GM19452 (cell line): Measurements from ENCODE around the gene NPHP4.

ENCODE experiments used
- ATAC-seq: cut with Tn5 transposase; IDR thresholded peaks from one replicate; pipeline ENCODE4 v1.9.1; 2021; ENCODE audit not compliant: unreplicated experiment

Gene NPHP4

DNA sequence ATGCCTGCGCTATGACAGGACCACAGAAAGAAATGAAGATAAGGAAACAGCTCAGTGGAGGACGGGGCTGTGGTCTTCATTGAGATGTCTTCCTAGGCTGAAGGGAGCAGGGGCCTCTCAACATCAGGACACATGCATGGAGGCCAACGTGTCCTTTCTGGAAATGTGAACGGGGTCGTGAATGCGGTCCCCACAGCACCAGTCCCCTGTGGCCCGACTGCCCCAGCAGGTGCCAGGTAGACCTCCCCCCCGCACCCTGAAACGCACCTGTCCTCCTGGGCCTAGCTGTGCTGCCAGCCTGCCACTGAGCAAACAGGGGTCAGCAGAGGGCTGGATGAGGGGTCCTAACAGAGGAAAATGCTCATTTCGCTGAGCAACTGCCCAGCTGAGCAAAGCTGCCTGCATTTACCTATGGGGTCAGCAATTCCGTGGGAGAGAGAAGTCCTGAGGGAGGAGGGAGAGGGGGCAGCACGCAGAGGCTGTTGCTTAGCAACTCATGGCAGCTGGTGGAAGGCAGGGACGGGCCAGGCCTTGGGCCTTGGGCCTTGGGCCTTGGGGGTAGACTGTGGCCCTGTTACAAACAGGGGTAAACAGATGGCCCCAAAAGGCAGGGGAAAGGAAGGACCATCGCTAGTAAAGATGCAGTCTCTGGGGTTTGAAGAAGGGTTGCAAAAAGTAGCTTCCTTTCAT lies 77.4 kb downstream of the NPHP4 start:
- ATAC-seq = no peak

DNA sequence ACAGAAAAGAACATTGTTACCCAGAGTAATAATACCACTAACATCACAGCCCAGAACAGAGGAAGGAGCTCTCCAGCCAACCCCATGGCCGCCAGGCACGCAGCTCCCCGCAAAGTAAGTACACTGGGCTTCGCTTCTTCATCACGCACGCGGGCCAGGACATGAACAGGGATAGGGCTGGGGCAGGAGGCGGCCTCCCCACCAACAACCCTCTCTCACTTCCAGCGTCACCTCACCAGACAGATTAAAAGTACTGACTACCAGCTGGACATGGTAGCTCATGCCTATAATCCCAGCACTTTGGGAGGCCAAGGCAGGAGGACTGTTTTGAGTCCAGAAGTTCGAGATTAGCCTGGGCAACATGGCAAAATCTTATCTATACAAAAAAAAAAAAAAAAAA lies 78.3 kb downstream of the NPHP4 start:
- ATAC-seq = no peak

- no peak for ATAC-seq
Measured at GRCh38 chr1:5913078-5913845, 79.0 kb downstream of the NPHP4 start.

GRCh38 chr1:5911871-5912271 lies 80.4 kb downstream of the NPHP4 start:
- no peak for ATAC-seq

GRCh38 chr1:5911157-5911556 lies 81.1 kb downstream of the NPHP4 start:
- ATAC-seq = no peak

GRCh38 chr1:5910666-5911065 lies 81.6 kb downstream of the NPHP4 start:
- no peak for ATAC-seq

GRCh38 chr1:5910276-5910620 lies 82.0 kb downstream of the NPHP4 start:
- ATAC-seq = no peak

DNA sequence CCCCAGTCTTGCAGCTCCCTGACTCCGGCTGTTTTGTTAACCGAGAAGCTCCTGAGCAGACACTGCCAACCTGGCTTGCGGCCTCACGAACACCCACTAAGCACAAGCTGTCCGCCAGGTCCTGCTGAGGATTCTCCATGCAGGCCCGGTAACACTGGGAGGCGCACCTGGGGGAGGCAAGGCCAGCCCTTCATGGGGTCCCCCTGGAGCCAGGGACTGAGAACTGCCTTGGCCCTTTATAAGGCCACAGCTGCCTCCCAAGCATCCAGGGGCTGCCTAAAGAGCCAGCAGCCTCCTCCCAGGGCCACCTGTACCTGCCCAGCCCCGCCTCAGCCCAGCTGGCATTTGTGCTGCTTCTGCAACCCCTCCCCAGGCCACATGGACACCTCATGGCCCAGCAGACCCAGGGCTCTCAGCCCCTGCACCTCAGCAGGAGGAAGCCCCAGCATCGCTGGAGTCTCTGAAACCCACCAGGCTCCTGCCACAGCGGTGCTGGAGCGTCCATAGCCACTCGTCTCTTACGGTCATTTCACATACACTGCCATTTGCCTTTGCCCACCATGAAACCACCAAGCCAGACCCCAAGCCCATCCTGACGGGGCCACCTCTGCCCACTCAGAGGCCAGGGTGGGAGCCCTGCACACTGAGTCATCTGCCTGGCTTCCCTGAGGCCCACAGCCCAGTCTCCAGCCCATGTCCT lies 82.5 kb downstream of the NPHP4 start:
- no peak for ATAC-seq

- ATAC-seq = no peak
Measured at GRCh38 chr1:5908461-5909375, 83.5 kb downstream of the NPHP4 start.

DNA sequence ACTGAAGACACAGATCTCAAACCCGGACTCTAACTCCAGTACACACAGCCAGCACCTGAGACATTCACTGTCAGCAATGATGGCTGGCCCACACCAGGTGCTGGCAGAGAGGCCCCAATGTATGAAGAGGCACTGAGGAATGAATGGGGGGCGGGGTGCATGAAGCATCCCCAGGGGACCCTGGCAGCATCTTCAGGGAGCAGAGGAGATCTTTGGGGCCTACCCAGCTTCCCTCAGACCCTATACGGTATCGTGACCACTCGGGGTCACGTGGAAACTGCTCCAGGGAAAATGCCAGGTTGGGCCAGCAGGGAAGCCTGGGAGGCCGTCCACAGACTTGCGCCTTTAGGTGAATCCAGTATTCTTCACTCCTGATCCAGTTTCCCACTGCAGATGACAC lies 84.3 kb downstream of the NPHP4 start:
- ATAC-seq = no peak

DNA sequence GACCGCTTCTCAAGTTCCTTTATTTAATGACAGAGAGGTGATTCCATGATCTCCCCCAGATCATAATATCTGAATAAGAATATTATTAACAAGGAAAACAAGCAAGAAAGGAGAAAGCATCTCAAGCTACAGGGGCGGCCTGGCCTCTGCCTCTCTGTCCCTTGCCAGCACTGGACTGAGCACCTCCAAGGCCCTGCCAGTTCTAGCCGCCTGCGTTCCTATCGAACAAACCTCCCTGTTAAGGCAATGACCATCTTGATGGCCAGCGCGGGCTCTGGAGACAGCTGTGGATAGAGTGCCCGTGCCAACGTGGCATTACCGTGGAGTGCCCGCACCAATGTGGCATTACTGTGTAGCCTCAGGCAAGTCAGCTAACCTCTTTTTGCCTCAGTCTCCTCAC lies 84.8 kb downstream of the NPHP4 start:
- no peak for ATAC-seq

DNA sequence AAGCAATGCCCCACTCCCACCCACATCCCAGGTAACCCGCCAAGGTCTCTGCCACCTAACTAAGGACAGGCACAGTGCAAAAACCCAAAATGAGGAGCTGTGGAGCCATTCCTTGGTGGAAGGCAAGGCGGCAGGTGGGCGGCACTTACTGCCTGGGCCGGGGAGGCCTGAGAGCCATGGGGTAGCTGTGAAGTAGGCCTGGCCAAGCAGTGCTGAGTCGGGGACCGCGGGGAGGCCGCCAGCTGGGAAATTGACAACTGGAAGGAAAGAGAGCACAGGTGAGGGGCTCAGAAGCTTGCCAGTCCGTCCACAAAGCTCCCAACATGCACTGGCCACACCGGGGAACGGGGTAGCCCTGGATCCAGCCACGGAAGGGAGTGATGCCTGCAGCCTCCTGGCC lies 85.3 kb downstream of the NPHP4 start:
- no peak for ATAC-seq

- ATAC-seq = no peak
Measured at GRCh38 chr1:5906116-5906515, 86.1 kb downstream of the NPHP4 start.

- no peak for ATAC-seq
Measured at GRCh38 chr1:5905436-5905835, 86.8 kb downstream of the NPHP4 start.

GRCh38 chr1:5904551-5904950 lies 87.7 kb downstream of the NPHP4 start:
- no peak for ATAC-seq

DNA sequence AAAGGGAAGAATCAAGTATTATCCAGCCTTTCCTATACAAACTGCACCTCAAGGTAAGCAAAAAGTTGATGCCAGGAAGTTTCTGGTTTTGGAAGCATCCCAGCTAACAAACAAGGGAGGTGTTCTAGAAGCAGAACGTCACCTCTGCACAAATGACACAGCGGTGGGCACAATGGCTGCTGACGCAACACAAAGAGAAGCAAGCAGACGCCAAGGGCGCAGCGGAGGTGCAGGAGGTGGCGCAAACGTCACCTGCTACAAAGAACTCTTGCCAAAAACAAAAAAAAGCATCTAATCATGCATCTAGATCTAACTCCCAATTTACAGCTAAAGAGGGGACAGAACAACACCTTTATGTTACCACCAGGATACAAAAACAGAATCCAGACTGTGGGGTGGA lies 88.5 kb downstream of the NPHP4 start:
- no peak for ATAC-seq

GRCh38 chr1:5903031-5903430 lies 89.2 kb downstream of the NPHP4 start:
- no peak for ATAC-seq

DNA sequence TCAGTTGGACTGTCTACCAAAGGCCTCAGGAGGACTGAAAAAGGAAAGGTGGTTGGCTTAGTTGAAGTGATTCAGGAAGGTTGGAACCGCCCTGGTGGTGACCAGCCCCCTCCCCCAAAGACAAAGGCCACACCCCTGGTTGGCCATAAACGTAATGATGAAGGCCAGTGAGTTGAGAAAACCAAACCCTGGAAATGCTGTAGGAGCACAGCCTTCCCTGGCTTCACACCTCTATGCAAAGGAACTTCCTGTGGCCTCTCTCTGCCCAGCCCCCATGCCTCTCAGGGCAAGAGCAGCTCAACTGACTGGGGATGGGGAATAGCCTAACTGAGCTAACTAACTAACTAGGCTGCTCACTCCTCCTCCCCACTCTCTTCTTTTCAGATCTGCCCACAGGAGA lies 90.4 kb downstream of the NPHP4 start:
- no peak for ATAC-seq

DNA sequence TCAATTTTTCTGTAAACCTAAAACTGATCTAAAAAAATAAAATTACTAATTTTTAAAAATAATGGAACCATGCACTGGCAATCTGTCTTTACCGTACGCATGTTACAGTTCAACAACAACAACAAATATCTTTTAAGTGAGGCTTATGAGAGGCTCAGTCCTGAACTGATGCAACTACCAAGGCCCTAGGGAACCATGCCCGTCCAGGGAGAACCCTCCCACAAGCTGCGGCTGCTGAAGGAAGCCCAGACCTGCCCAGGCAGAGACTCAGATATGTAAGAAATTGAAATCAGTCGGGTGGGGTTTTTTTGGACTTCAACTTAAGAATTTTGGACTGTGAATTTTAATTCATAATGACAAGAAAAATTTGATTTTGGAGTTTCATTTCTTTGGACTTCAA lies 91.1 kb downstream of the NPHP4 start:
- ATAC-seq = no peak

DNA sequence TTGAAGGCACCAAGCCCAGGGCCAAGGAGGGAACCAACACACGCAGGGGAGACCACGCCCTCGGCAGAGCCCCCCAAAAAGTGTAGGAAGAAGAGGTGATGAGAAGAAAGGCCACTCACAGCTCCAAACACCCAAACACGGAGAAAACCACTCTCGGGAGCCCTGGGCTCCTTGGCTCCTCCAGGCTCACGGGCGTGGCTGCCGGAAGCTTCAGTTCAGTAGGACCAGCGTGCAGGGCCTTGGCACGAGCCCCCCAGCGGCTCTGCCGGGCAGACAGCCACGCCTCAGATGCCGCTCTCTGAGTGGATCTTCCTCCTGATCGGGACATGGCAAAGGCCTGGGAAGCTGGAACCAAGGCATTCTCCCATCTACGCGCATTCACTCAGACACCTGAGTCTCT lies 94.0 kb downstream of the NPHP4 start:
- ATAC-seq = no peak
